Forelimb muscle (tissue), 1 donor: Measurements from ENCODE around the gene FBXO28. TPM values are rescaled to one million over a fixed set of nuclear protein-coding genes. Genes with fewer than 3 reads are reported as not detected.
"Not testable (repeated sequence)": the region's sequence is repeated elsewhere in the genome, so short reads cannot be mapped to it uniquely, and the experiment has no call there.

ENCODE experiments used
- DNase-seq: peaks from one replicate; pipeline ENCODE4 v3.0.0-alpha.2; 2013; ENCODE audit warnings: low read depth
- polyA plus RNA-seq: library from polyadenylated mRNA; unstranded; fragments of 120-200 nt; gene quantifications from one replicate; pipeline ENCODE4 v1.2.1, GENCODE V29; 2013; ENCODE audit not compliant: insufficient read length

The FBXO28 gene
- polyA plus RNA-seq, 1 donor: 16.5 TPM

GRCh38 chr1:224188286-224188685, 74.4 kb downstream of the FBXO28 start:
- no peak for DNase-seq

DNA sequence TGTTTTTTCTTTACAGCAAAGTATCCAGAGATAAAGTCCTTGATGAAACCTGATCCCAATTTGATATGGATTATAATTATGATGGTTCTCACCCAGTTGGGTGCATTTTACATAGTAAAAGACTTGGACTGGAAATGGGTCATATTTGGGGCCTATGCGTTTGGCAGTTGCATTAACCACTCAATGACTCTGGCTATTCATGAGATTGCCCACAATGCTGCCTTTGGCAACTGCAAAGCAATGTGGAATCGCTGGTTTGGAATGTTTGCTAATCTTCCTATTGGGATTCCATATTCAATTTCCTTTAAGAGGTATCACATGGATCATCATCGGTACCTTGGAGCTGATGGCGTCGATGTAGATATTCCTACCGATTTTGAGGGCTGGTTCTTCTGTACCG, 75.7 kb downstream of the FBXO28 start:
- DNase-seq: no peak

GRCh38 chr1:224192082-224192788, 78.3 kb downstream of the FBXO28 start:
- no peak for DNase-seq

DNA sequence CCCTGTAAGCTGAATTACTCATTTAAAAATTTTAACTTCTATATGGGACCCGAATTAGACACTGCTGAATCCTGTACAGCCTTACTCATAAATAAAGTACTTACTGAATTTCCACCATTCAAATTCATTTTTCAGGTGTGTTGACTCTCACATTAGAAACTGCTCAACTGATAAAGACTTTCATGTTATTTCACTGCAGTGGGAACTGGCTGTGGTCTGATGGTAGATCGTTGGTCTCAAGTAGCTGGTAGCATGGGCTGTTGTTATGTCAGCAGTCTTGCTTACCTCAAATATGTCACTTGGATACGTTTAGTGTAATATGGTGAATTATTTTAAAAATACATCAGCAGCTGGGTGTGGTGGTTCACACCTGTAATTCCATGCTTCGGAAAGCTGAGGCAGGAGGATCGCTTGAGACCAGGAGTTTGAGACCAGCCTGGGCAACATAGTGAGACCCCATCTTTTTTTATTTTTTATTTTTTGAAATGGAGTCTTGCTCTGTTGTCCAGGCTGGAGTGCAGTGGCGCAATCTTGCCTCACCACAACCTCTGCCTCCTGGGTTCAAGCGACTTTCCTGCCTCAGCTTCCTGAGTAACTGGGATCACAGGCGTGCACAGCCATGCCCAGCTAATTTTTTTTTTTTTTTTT, 79.5 kb downstream of the FBXO28 start:
- DNase-seq: no peak

DNA sequence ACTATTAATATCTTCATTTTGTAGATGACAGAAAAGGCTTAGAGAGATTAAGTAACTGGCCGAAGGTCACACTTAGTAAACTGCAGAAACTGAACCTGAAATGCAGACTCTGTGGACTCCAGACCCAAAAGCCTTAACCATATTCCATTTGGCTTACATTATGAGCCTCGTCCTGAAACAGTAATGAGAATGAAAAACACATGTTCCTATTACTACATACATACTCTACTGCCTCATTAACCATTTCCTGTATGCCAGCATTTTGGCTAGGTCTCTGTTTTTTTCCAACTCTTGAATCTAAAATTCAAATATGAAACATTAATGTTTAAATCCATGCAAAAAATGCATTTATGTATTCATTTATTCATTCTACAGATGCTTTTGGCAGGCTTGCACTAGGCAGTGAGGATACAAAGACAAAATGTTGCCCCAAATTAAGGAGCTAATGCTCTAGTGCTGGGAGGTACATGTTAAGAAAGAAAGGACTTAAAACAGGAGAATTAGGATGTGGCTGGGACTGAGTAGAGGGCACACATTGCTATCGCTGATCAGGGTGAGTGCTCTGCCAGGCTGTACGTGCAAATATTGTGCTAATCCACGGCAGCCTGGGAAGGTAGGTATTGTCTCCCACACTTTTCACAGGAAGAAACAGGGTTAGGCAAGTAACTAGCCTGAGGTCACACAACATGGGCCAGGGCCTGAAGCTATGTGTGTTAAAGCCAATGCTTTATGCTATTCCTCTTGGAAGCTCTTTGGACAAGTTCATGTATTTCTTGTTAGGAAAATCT, 83.1 kb downstream of the FBXO28 start:
- no peak for DNase-seq

DNA sequence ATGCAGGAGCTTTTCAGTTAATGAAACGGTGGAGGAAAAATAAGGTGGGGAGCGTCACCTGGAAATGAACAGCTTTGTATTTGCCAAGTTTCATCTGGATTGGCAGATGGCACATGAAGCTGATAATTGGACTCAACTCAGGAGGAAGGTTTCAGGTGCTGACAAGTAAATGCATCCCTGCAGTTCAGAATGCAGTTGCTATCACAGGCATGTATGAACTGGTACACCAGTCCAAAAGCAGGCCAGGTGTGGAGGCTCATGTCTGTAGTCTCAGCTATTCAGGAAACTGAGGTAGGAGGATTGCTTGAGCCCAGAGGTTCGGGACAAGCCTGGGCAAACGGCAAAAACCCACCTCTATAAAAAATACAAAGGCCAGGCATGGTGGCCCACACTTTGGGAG, 84.7 kb downstream of the FBXO28 start:
- DNase-seq: no peak

DNA sequence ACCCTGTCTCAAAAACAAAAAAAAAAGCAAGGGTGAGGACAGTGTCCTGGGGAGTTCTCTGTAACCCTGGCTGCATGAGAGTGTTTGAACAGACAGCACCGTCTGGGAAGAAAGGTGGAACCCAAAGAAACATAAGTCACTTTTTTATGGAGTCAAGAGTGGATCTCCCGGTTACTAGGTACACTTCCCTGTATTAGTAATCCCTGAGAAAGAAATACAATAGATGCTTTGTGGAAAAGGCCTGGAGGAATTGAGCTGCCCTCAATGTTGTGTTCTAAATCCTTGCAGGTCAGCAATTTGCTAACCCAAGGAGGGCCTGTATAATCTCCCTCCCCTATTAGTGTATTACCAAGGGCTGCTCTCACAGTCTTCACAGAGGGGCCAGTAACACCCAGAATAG, 85.8 kb downstream of the FBXO28 start:
- no peak for DNase-seq

- DNase-seq: no peak
These were observed 87.5 kb downstream of the FBXO28 start for GRCh38 chr1:224201383-224201782.

DNA sequence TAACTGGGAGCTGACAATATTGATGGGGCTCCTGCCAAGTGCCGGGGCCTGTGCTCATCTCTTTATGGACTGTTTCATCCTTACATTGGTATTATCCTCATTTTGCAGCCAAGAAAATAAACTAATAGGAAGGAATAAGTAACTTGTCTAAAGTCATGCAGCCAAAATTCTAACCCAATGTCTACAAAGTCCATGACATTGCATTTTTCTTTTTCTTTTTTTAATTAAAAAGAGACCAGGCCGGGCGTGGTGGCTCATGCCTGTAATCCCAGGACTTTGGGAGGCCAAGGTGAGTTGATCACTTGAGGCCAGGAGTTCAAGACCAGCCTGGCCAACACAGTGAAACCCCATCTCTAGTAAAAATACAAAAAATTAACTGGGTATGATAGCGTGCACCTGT, 87.9 kb downstream of the FBXO28 start:
- DNase-seq: no peak

DNA sequence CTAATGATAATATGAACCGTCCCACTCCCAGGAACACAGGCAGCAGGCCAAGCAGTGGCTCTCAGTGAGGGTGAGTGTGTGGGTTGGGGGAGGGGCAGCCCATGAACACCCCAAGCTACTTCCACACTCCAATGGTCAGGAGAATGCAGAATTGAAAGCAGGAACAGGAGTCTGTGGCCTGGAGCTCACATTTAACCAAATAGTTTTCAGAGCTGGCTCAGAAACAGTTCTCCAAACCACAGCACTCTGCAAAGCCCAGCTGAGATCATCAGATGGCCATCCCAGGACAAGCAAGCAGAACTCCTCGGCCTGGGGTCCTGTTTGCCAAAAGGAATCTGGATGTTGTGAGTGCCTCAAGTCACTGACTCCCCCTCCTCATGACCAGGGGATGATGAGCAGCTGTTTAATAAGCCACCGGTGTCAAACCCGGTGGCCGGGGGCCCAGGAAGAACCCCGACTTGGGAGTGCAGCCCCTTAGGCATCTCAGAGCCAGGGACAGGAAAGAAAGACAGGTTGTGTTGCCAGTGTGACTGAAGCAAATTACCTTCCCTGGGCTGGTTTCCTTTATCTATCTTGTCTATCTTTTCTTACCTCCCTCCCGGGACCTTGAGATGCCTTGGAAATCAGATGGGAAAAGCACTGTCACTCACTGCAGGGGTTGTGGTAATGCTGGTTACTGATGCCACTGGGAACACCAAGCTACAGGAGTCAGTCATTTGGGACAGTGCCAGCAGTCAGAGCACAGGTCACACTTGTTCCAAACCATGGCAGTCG, 89.5 kb downstream of the FBXO28 start:
- no peak for DNase-seq

GRCh38 chr1:224205438-224205840, 91.5 kb downstream of the FBXO28 start:
- DNase-seq: no peak

DNA sequence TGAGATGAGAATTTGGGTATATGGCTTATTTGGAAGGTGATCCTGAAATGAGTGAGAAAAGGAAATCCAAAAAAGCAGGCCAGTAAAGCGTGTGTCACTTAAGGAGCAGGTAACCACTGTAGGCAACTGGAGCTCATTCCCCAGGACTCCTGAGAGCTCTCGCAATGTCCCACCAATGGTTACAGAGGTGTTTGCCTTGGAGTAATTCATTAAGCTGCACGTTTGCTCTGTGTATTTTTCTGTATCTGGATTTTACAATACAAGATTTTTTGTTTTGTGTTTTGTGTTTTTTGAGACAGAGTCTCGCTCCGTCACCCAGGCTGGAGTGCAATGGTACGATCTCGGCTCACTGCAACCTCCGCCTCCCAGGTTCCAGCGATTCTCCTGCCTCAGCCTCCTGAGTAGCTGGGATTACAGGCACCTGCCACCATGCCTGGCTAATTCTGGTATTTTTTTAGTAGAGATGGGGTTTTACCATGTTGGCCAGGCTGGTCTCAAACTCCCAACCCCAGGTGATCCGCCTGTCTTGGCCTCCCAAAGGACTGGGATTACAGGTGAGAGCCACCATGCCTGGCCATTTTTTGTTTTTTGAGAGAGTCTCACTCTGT, 92.1 kb downstream of the FBXO28 start:
- DNase-seq: not testable (repeated sequence)

DNA sequence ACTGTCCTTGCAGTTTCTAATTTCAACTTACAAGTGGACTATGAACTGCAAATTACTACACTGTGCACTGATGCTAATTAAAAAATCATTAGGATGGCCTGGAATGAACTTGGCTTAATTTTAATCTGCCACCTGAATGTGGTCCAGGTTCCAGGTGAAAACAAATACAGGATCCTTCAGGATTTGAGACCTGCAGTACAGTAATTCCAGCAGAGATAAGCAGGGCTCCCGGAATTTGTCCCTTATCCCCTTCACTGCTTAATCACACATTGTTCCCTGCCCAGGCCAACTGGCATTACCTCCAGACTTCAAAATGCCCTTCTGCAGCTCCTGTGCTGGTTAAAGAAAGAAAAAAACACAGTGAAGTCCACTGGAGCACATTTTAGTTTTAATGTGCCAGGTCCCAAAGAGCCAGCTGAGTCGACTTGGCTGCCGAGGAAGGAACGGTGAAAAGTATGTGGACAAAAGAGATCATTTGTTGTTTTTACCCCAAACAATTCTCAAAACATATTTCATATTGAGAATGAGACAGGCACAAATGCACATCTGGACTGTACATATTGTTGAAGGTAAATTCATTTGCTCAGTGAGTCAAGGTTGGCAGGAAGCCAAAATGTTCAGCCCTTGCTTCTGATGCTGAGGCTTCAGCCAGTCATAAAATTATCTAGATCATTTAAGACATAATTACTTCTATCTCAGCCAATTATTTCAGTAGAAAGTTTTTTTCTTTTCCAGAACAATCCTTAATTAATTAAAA, 97.5 kb downstream of the FBXO28 start:
- no peak for DNase-seq

Other genes with a start within 250 kb of the FBXO28 start
- 32.8 TPM for gene DEGS1, start 69.1 kb downstream of the FBXO28 start, polyA plus RNA-seq
- gene NVL, start 216.1 kb downstream of the FBXO28 start, polyA plus RNA-seq: 21.5 TPM
- gene CNIH4, start 242.8 kb downstream of the FBXO28 start, polyA plus RNA-seq: 26.1 TPM